Measurements from ENCODE around the gene IGLL5.

The IGLL5 gene

GRCh38 chr22:22841598-22841997, 46.0 kb upstream of the IGLL5 start:
- DNase-seq (ENCODE audit: low spot score) = no peak
- no peak for TF ChIP-seq CTCF (IDR thresholded peaks at IDR 0.05; ENCODE audit: poor library complexity, severe bottlenecking)
- peaks cover 17% of the 10 kb centered on the region for H3K27me3 ChIP-seq (ENCODE audit: insufficient read depth, poor library complexity, severe bottlenecking)
- ATAC-seq (ENCODE audit: low read depth) = no peak
- no peaks in the 10 kb centered on the region for H3K36me3 ChIP-seq (ENCODE audit: low read depth)
- no peak overlapping the region for H3K4me3 ChIP-seq (ENCODE audit: severe bottlenecking)
- no peak overlapping the region for H3K27ac ChIP-seq (ENCODE audit: poor library complexity, severe bottlenecking)
- H3K4me1 ChIP-seq (ENCODE audit: insufficient read depth, poor library complexity, severe bottlenecking) = no peaks in the 10 kb centered on the region
- H3K9me3 ChIP-seq (ENCODE audit: severe bottlenecking) = peaks cover 11% of the 10 kb centered on the region

GRCh38 chr22:22842085-22842484, 45.5 kb upstream of the IGLL5 start:
- no peak for DNase-seq (ENCODE audit: low spot score)
- ATAC-seq (ENCODE audit: low read depth) = no peak

GRCh38 chr22:22843848-22844247, 43.8 kb upstream of the IGLL5 start:
- DNase-seq (ENCODE audit: low spot score) = no peak

More at GRCh38 chr22:22842085-22842484, 45.5 kb upstream of the IGLL5 start:
- Histone ChIP-seq H3K36me3 (ENCODE audit: low read depth) (no peaks in the 10 kb centered on the region), H3K9me3 (ENCODE audit: severe bottlenecking) (peaks cover 11% of the 10 kb centered on the region), H3K27ac (ENCODE audit: poor library complexity, severe bottlenecking) (no peak overlapping the region), H3K4me3 (ENCODE audit: severe bottlenecking) (no peak overlapping the region), H3K4me1 (ENCODE audit: insufficient read depth, poor library complexity, severe bottlenecking) (no peaks in the 10 kb centered on the region), H3K27me3 (ENCODE audit: insufficient read depth, poor library complexity, severe bottlenecking) (peaks cover 21% of the 10 kb centered on the region)
- no peak for TF ChIP-seq CTCF (IDR thresholded peaks at IDR 0.05; ENCODE audit: poor library complexity, severe bottlenecking)

GRCh38 chr22:22847241-22847640, 40.4 kb upstream of the IGLL5 start:
- peaks cover 21% of the 10 kb centered on the region for H3K27me3 ChIP-seq (ENCODE audit: insufficient read depth, poor library complexity, severe bottlenecking)
- no peak overlapping the region for H3K4me3 ChIP-seq (ENCODE audit: severe bottlenecking)
- no peak overlapping the region for H3K27ac ChIP-seq (ENCODE audit: poor library complexity, severe bottlenecking)
- ATAC-seq (ENCODE audit: low read depth) (no peak), DNase-seq (ENCODE audit: low spot score) (no peak)
- no peaks in the 10 kb centered on the region for H3K4me1 ChIP-seq (ENCODE audit: insufficient read depth, poor library complexity, severe bottlenecking)
- peaks cover 14% of the 10 kb centered on the region for H3K9me3 ChIP-seq (ENCODE audit: severe bottlenecking)
- TF ChIP-seq CTCF (IDR thresholded peaks at IDR 0.05; ENCODE audit: poor library complexity, severe bottlenecking) = no peak
- no peaks in the 10 kb centered on the region for H3K36me3 ChIP-seq (ENCODE audit: low read depth)

More at GRCh38 chr22:22843848-22844247, 43.8 kb upstream of the IGLL5 start:
- ATAC-seq (ENCODE audit: low read depth) = no peak
- Histone ChIP-seq H3K27ac (ENCODE audit: poor library complexity, severe bottlenecking) (no peak overlapping the region), H3K4me1 (ENCODE audit: insufficient read depth, poor library complexity, severe bottlenecking) (no peaks in the 10 kb centered on the region), H3K27me3 (ENCODE audit: insufficient read depth, poor library complexity, severe bottlenecking) (peaks cover 21% of the 10 kb centered on the region), H3K4me3 (ENCODE audit: severe bottlenecking) (no peak overlapping the region), H3K9me3 (ENCODE audit: severe bottlenecking) (peaks cover 11% of the 10 kb centered on the region), H3K36me3 (ENCODE audit: low read depth) (no peaks in the 10 kb centered on the region)
- no peak for TF ChIP-seq CTCF (IDR thresholded peaks at IDR 0.05; ENCODE audit: poor library complexity, severe bottlenecking)

- TF ChIP-seq CTCF (IDR thresholded peaks at IDR 0.05; ENCODE audit: poor library complexity, severe bottlenecking) = peak; percentile 90
- ATAC-seq (ENCODE audit: low read depth) (peak; percentile 95), DNase-seq (ENCODE audit: low spot score) (no peak)
- no peaks in the 10 kb centered on the region for H3K4me1 ChIP-seq (ENCODE audit: insufficient read depth, poor library complexity, severe bottlenecking)
- no peaks in the 10 kb centered on the region for H3K36me3 ChIP-seq (ENCODE audit: low read depth)
- peaks cover 21% of the 10 kb centered on the region for H3K27me3 ChIP-seq (ENCODE audit: insufficient read depth, poor library complexity, severe bottlenecking)
- no peak overlapping the region for H3K27ac ChIP-seq (ENCODE audit: poor library complexity, severe bottlenecking)
- H3K4me3 ChIP-seq (ENCODE audit: severe bottlenecking) = no peak overlapping the region
- H3K9me3 ChIP-seq (ENCODE audit: severe bottlenecking) = peaks cover 10% of the 10 kb centered on the region
These were observed 39.2 kb upstream of the IGLL5 start for GRCh38 chr22:22848364-22848866.

Data from RWPE2 (cell line).